Measurements from ENCODE around the gene FOXP1. TPM values are rescaled to one million over a fixed set of nuclear protein-coding genes. Genes with fewer than 3 reads are reported as not detected.

FOXP1 gene
- total RNA-seq, 2 experiments from 2014 or later = 144 to 152 TPM

DNA sequence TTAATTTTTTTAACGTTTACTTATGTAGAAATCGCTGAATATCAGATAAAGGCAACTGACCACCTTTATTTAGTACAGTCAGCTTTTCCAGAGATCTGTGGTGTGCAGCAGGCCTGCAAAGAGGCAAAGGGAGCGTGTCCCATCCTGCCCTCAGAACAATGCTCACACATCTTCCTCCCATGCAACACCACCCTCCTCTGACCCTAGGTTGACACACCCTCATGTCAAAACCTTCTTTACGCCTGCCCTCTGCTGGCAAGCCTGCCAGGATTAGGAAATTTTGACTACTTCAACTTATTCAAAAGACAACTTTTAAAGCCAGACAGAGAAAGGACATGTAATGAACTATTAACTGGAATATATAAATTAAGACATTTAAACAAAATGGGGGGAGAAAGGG lies 513.7 kb downstream of the FOXP1 start:
- ChIA-PET CTCF (interaction anchor here (0.7 to 1.3 kb wide), 2 partner anchors 9 to 11 kb away, joined by 3 to 4 read pairs; no protein-coding TSS in a partner anchor), POLR2A (no interaction called here)

DNA sequence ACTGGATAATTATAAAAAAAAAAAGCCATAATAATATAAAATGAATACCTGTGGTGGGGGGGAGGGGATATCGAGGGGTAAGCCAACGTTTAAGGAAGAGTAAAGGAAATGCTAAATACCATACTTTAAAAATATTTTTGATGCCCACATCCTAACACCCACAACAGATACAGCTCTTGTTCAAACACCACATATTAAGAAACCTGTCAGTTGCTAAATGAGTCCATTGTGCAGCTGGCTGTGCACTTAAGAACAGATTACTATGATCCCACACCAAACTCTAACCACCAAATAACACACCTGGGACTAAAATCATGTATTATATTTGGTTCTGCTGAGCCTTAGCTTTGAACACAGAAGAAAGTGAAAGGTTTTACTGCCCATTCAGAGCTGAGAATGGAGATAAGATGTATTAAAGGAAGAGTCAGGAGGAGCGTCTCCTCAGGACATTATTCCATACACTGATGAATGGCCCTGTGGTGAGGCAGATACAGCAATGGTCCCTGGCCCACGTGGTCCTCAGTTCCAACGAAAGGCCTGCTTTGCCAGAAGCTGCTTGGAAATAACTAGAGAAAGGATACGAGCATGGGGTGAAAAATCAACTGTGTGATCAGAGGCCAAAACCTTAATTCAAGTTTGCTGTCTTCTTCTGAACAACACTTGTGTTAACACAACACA lies 515.4 kb downstream of the FOXP1 start:
- ChIA-PET CTCF (interaction anchor here (0.6 to 1.6 kb wide), 4 partner anchors 9 to 110 kb away, joined by 3 to 4 read pairs (median 3); no protein-coding TSS in a partner anchor), POLR2A (interaction anchor here (1.3 kb wide), 1 partner anchor 159 kb away, joined by 5 read pairs; no protein-coding TSS in a partner anchor)

GRCh38 chr3:71066849-71067261 lies 516.7 kb downstream of the FOXP1 start:
- POLR2A ChIA-PET = interaction anchor here (0.9 to 1.3 kb wide), 3 partner anchors 10 to 160 kb away, joined by 4 to 5 read pairs (median 4); no protein-coding TSS in a partner anchor

GRCh38 chr3:71066356-71066755 lies 517.2 kb downstream of the FOXP1 start:
- ChIA-PET POLR2A (interaction anchor here (0.9 kb wide), 2 partner anchors 10 to 22 kb away, joined by 4 read pairs; no protein-coding TSS in a partner anchor), CTCF (no interaction called here)

More at GRCh38 chr3:71066849-71067261, 516.7 kb downstream of the FOXP1 start:
- CTCF ChIA-PET = interaction anchor here (1.6 kb wide), 1 partner anchor 10 kb away, joined by 4 read pairs; no protein-coding TSS in a partner anchor

DNA sequence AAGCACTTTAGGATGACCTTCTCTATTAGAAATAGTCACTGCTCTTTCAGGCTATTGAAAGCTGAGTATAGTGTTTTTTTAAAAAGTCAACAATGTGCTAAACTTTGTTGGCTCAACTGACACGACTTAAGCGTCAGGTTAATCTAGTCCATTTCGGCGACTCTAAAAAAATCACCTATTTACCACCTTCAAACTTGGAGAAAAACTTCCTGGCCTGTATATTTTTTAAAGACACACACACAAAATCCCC lies 517.8 kb downstream of the FOXP1 start:
- CTCF ChIA-PET = interaction anchor here (1.5 kb wide), 1 partner anchor 331 kb away, joined by 3 read pairs; no protein-coding TSS in a partner anchor
- POLR2A ChIA-PET = interaction anchor here (0.7 to 1.5 kb wide), 3 partner anchors 21 to 1375 kb away, joined by 3 to 5 read pairs (median 5); no protein-coding TSS in a partner anchor

- POLR2A ChIA-PET = interaction anchor here (0.7 to 1.5 kb wide), 4 partner anchors 8 to 1376 kb away, joined by 3 to 5 read pairs (median 4); no protein-coding TSS in a partner anchor
- CTCF ChIA-PET = interaction anchor here (0.6 to 1.5 kb wide), 3 partner anchors 22 to 331 kb away, joined by 3 read pairs; no protein-coding TSS in a partner anchor
Observed at GRCh38 chr3:71064956-71065763, 518.4 kb downstream of the FOXP1 start.

DNA sequence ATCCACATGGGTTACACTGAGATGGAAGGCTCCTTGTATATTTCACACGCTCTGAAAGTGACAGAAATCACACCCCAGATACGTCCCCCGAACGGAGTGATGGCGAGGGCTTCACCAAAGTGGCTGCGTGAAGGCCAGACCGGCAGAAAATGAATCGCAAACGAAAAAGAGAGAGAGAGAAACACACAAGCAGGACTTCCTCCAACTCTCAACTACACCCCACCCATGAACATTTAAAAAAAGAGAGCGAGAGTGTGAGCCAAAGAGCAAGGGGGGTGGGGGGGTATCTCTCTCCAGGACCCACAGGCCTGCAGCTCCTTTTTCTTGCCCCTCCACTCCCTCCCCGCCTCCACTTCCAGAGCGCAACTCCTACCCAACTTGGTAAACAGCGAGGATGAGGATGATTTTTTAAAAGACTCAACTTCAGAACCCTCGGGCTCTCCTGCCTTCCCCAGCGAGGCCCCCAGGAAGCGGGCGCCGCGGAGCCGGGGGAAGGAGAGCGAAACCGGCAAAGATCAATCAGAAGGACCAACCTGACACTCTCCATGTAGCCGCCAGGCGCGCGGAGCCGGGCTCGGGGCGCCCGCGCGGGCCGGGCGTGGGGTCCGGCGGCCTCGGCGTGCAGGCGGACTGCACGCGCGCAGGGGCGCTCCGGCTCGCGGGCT lies 519.1 kb downstream of the FOXP1 start:
- CTCF ChIA-PET = interaction anchor here (1.2 to 1.9 kb wide), 3 partner anchors 11 to 332 kb away, joined by 3 to 5 read pairs (median 3); no protein-coding TSS in a partner anchor
- POLR2A ChIA-PET = interaction anchor here (0.6 to 1.5 kb wide), 4 partner anchors 7 to 439 kb away, joined by 3 to 5 read pairs (median 4); no protein-coding TSS in a partner anchor

- ChIA-PET POLR2A (interaction anchor here (0.6 to 0.9 kb wide), 2 partner anchors 65 to 439 kb away, joined by 3 to 5 read pairs; no protein-coding TSS in a partner anchor), CTCF (interaction anchor here (1.2 to 1.9 kb wide), 3 partner anchors 10 to 65 kb away, joined by 3 to 6 read pairs (median 5); no protein-coding TSS in a partner anchor)
Observed at GRCh38 chr3:71063773-71064290, 519.7 kb downstream of the FOXP1 start.

DNA sequence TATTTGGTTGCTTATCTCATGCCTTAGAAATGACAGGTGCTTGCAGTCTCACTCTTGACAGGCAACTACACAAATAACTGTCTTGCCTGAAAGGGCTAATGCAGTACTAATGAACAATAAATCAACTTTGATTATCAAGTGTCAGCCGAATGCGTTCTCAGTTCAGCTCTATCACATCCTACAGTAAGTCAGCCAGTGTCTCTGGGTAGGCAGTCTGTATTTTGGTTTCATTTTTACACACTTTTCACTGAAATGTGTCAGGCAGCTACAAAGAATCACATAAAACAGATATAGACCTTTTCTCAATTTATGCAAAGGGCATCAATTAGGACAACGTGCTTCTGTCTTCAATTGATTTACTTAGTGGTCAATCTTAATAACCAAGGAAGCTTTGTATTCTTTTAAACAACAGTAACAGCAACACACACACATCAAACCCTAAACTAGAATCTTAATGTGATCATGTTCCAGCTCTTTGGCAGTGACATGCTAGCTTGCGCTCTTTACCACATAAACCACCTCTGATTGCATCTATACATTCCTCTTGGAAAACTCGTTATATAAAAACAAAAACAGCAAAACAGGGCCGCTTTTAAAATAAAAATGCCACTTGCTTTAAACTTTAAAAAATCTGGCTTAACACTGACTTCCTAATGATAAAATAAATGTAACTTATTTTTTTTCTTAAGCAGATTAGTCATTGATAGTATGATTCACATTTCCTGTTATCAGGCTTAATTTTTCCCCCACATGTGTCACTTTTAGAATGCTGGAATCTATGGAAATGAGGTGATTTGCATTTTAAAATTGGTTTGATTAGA lies 520.4 kb downstream of the FOXP1 start:
- ChIA-PET CTCF (interaction anchor here (1.3 to 1.9 kb wide), 3 partner anchors 10 to 66 kb away, joined by 3 to 6 read pairs (median 5); no protein-coding TSS in a partner anchor), POLR2A (interaction anchor here (0.7 to 0.9 kb wide), 2 partner anchors 13 to 66 kb away, joined by 3 read pairs; no protein-coding TSS in a partner anchor)

GRCh38 chr3:71062037-71062932 lies 521.2 kb downstream of the FOXP1 start:
- CTCF ChIA-PET = interaction anchor here (1.3 to 1.5 kb wide), 2 partner anchors 10 to 67 kb away, joined by 3 to 6 read pairs; no protein-coding TSS in a partner anchor
- POLR2A ChIA-PET = interaction anchor here (0.5 to 0.7 kb wide), 2 partner anchors 12 to 517 kb away, joined by 3 to 6 read pairs; no protein-coding TSS in a partner anchor

GRCh38 chr3:71061581-71061980 lies 521.9 kb downstream of the FOXP1 start:
- POLR2A ChIA-PET = interaction anchor here (0.5 to 0.7 kb wide), 2 partner anchors 23 to 518 kb away, joined by 3 to 6 read pairs; no protein-coding TSS in a partner anchor
- CTCF ChIA-PET = interaction anchor here (1.0 to 1.3 kb wide), 2 partner anchors 14 to 65 kb away, joined by 3 read pairs; no protein-coding TSS in a partner anchor

DNA sequence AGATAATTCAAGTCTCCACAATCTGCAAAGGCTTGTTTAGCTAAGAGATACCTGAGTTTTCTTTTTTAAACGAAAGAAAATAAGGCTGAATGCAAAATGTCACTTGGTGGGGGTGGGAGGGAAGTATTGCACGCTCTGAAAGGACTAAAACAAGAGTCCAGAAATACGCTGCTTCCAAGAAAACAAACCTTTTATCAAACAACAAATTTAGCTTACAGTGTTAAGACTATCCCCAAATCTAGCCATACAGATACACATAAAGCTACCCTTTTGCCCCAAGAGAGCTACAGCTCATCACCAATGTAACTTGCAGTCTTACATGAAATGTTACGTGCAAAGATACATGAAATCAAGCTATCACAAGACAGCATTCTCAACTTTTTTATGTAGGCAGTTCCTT lies 522.5 kb downstream of the FOXP1 start:
- ChIA-PET POLR2A (interaction anchor here (0.6 to 0.7 kb wide), 2 partner anchors 23 kb away, joined by 3 read pairs; no protein-coding TSS in a partner anchor), CTCF (interaction anchor here (1.0 to 1.3 kb wide), 2 partner anchors 13 to 65 kb away, joined by 3 read pairs; no protein-coding TSS in a partner anchor)

DNA sequence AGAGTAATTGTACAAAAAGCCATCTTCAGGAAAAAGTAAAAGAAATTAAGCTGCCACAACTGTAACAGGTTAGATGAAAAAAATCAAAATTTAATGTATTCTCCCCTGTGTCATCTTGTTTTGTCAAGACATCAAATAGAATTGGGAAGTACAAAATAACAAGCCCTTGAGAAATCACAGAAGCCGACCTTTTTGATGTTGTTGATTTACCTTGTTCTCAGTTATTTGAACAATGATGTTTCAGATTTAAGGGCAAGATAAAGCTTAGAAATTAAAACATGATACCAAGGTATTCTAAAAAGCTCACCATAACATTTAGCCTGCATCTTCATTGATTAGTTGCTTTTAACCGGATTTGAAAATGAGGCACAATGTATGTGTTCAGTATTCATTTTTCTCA lies 523.0 kb downstream of the FOXP1 start:
- POLR2A ChIA-PET = interaction anchor here (0.6 kb wide), 1 partner anchor 22 kb away, joined by 3 read pairs; no protein-coding TSS in a partner anchor
- CTCF ChIA-PET = interaction anchor here (1.0 to 1.3 kb wide), 2 partner anchors 13 to 66 kb away, joined by 3 read pairs; no protein-coding TSS in a partner anchor

- ChIA-PET CTCF (interaction anchor here (0.6 to 0.8 kb wide), 2 partner anchors 39 to 530 kb away, joined by 3 read pairs; no protein-coding TSS in a partner anchor), POLR2A (interaction anchor here (0.5 to 1.1 kb wide), 4 partner anchors 7 to 1081 kb away, joined by 3 to 8 read pairs (median 3); no protein-coding TSS in a partner anchor)
Observed at GRCh38 chr3:71057526-71057894, 526.0 kb downstream of the FOXP1 start.

DNA sequence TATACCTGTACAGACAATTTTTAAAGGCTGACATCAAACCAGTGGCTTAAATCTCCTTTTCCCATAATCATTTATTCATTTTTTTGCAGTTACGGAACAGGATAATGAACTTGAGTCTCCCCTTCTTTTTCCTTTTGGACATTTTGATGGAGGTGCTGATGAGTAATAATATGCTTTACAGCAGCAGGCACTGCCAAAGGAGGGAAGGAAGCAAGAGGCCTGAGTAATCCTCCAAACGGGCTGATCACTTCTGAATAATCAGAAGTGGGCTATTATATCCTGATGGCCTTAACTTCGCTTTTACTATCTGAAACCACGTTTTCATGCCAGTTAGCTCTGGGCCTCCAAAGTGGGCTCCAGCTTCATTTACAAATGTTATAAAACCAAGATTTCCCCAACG lies 527.2 kb downstream of the FOXP1 start:
- POLR2A ChIA-PET = interaction anchor here (0.8 to 1.1 kb wide), 3 partner anchors 9 to 440 kb away, joined by 3 to 8 read pairs (median 4); no protein-coding TSS in a partner anchor
- CTCF ChIA-PET = no interaction called here

Measured in activated CD8-positive, alpha-beta memory T cell treated with anti-CD3 and anti-CD28 coated beads for 36 hours (primary cell).